Neural crest cell (in vitro differentiated cells): ENCODE data around the gene TMEM132C. TPM values are rescaled to one million over a fixed set of nuclear protein-coding genes. Genes with fewer than 3 reads are reported as not detected.
A peak's percentile ranks its signal among the peaks of the same experiment; 100 is the strongest.

Experiments
- DNase-seq: peaks from one replicate; pipeline ENCODE4 v3.0.0; 2021; ENCODE audit warnings: low read depth, mixed read lengths, low spot score
- H3K27ac Mint-ChIP-seq: one replicate; pipeline ENCODE4 v1.8.0; 2021; ENCODE audit warnings: mild to moderate bottlenecking, mixed read lengths; ENCODE audit not compliant: unreplicated experiment
- H3K27me3 Mint-ChIP-seq: 2 replicates; pipeline ENCODE4 v1.8.0; 2021; ENCODE audit warnings: low read depth, mild to moderate bottlenecking, mixed read lengths
- H3K36me3 Mint-ChIP-seq: 2 replicates; pipeline ENCODE4 v1.8.0; 2021; ENCODE audit warnings: low read depth, mild to moderate bottlenecking, mixed read lengths
- H3K4me1 Mint-ChIP-seq: 2 replicates; pipeline ENCODE4 v1.8.0; 2021; ENCODE audit warnings: mixed read lengths
- H3K4me3 Mint-ChIP-seq: one replicate; pipeline ENCODE4 v1.8.0; 2021; ENCODE audit warnings: mild to moderate bottlenecking, mixed read lengths
- H3K9me3 Mint-ChIP-seq: 2 replicates; pipeline ENCODE4 v1.8.0; 2021; ENCODE audit warnings: mixed read lengths
- total RNA-seq: library from RNA; stranded (reverse); gene quantifications from 2 replicates; pipeline ENCODE4 v1.2.1, GENCODE V29; 2021
- TF ChIP-seq, protein P1 (sequence below): fragments of 200-600 bp; sonication (generic); conservative IDR thresholded peaks from 2 replicates; pipeline ENCODE4 v1.5.0; 2021; ENCODE audit warnings: antibody characterized with exemption, mild to moderate bottlenecking

The TMEM132C gene
- total RNA-seq, 1 donor from 2014 or later: 10.9 TPM

DNA sequence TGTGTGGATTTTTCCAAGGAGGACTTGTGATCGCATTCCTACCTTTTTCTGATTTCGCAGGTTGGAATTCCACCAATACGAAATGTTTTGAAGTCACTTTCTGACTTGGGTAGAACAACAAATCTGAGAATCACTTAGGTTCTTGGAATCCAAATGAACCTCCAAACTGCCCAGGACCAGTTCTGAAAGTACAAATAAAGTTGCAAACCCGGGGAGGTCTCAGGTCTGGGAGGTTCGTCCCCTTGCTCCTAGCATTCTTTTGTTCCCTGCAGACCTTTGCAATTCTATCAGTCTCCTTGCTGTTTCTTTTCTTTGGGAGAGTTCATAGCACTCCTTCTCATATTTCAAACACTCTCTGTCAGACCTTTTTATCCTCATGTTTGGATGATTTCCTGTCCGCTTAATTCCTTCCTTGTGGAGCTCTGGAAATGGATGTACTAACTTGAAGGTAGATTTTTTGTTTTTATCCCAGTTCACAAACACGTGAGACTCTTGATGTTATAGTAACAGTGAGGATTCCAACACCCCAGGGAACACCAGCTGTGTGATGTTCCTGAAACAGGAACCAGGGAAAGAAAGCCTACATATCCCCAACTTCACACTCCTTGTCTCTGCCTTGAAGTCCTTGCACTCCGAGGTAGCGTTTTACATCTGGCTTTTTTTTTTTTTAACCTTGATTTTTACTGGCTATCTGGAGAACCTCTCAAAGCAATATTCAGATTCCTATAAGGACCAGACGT is 70.6 kb downstream of the TMEM132C start:
- Mint-ChIP-seq H3K4me1 (peaks cover 42% of the 10 kb centered on the region), H3K9me3 (peaks cover 2% of the 10 kb centered on the region), H3K27me3 (peaks cover 35% of the 10 kb centered on the region), H3K36me3 (no peaks in the 10 kb centered on the region), H3K27ac (peak overlapping the region; percentile 64), H3K4me3 (peak overlapping the region; percentile 32)
- no peak for DNase-seq
- TF ChIP-seq, protein P1, sequence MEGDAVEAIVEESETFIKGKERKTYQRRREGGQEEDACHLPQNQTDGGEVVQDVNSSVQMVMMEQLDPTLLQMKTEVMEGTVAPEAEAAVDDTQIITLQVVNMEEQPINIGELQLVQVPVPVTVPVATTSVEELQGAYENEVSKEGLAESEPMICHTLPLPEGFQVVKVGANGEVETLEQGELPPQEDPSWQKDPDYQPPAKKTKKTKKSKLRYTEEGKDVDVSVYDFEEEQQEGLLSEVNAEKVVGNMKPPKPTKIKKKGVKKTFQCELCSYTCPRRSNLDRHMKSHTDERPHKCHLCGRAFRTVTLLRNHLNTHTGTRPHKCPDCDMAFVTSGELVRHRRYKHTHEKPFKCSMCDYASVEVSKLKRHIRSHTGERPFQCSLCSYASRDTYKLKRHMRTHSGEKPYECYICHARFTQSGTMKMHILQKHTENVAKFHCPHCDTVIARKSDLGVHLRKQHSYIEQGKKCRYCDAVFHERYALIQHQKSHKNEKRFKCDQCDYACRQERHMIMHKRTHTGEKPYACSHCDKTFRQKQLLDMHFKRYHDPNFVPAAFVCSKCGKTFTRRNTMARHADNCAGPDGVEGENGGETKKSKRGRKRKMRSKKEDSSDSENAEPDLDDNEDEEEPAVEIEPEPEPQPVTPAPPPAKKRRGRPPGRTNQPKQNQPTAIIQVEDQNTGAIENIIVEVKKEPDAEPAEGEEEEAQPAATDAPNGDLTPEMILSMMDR: no peak

DNA sequence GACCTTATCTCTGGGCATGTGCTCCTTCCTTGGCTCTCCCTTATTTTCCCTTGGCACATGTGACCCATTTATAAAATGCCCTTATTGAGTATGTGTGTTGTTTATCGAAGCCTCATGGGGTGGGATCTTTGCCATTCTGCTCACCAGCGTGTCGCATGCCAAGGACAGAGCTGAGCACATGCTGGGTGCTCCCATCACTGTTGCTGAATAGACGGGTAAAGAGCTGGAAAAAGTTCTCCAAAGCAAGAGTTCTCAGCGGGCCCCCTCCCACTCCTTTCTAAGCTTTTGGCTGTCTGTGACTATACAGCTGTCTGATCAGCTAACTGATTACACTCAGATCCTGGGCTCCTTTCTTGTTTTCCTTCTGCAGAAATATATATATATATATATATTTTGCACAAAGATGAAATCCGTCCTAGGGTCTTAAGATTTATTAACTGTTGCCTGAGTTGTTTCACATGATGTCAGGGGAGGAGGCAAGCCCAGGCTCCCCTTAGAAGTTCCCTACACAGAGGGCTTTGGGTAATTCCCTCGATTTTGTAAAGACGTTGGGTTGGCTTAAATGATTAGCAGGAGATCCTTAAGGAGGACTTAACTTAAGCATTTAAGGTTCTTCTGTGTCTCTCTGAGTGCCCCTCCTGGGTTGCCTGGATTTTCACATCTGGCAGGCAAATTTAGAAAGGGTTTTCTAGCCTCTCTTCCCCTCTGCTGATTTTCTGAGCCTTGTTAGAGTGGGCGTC is 71.6 kb downstream of the TMEM132C start:
- Mint-ChIP-seq H3K27me3 (peaks cover 35% of the 10 kb centered on the region), H3K27ac (peak overlapping the region; percentile 51), H3K36me3 (no peaks in the 10 kb centered on the region), H3K4me1 (peaks cover 45% of the 10 kb centered on the region), H3K4me3 (peak overlapping the region; percentile 62), H3K9me3 (peaks cover 2% of the 10 kb centered on the region)
- DNase-seq: no peak
- TF ChIP-seq, protein P1: no peak

DNA sequence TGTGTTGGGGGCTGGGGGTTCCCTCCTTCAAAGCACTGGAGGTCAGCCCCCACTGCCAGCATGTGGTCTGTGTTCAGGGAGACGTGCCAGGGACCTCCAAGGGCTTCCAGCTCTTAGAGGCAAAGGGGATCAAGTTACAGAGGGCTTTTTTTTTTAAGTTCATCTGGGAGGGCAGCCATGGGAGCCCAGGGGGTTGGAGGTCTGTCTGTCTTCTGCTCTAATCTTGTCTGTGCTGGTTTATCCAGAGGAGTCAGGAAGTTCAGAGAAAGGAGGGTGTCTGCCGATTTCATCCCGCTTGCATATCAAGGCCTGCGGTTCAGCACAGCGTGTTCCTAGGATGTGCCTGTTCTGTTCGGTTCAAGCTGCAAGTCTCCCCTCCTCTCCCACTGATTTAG is 72.2 kb downstream of the TMEM132C start:
- Mint-ChIP-seq H3K36me3 (no peaks in the 10 kb centered on the region), H3K9me3 (peaks cover 2% of the 10 kb centered on the region), H3K4me3 (peak overlapping the region; percentile 46), H3K27ac (peak overlapping the region; percentile 51), H3K4me1 (peaks cover 45% of the 10 kb centered on the region), H3K27me3 (peaks cover 35% of the 10 kb centered on the region)
- TF ChIP-seq, protein P1: no peak
- DNase-seq: no peak

DNA sequence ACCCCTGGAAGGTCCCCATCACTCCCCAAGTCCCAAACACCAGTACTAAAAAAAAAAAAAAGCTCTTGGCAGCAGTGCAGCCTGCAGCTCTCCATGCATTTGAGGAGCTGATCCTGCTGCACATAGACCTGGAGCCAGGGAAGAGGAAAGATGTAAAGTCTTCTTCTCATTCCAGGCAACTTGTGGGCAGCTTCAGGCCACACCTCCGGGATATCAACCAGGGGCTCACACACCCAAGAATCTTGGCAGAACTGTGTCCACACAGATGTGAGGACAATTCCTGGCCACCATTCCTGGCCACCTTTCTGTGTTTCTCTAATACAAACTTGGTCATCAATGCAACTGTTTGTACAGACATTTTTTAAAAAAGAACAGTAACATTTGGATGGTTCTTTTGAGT is 72.7 kb downstream of the TMEM132C start:
- Mint-ChIP-seq H3K27ac (peak overlapping the region; percentile 0), H3K4me1 (peaks cover 45% of the 10 kb centered on the region), H3K27me3 (peaks cover 35% of the 10 kb centered on the region), H3K4me3 (peak overlapping the region; percentile 46), H3K9me3 (peaks cover 2% of the 10 kb centered on the region), H3K36me3 (no peaks in the 10 kb centered on the region)
- TF ChIP-seq, protein P1: no peak
- no peak for DNase-seq

- Mint-ChIP-seq H3K27ac (no peak overlapping the region), H3K4me1 (peaks cover 31% of the 10 kb centered on the region), H3K27me3 (peaks cover 2% of the 10 kb centered on the region), H3K4me3 (no peak overlapping the region), H3K36me3 (peaks cover 4% of the 10 kb centered on the region), H3K9me3 (peaks cover 5% of the 10 kb centered on the region)
- no peak for DNase-seq
- TF ChIP-seq, protein P1: no peak
These were observed 86.3 kb downstream of the TMEM132C start for GRCh38 chr12:128353301-128353700.
